DMS153 treated with DMSO at 0.1 percent for 48 hours (cell line): ENCODE results near the gene HSD17B11.
"Not testable (repeated sequence)": the region's sequence is repeated elsewhere in the genome, so short reads cannot be mapped to it uniquely, and the experiment has no call there.

ENCODE experiments used
- DNase-seq: peaks from one replicate; lab custom pipeline; 2025; ENCODE audit not compliant: unreplicated experiment; lab: John Stamatoyannopoulos, UW

The HSD17B11 gene

DNA sequence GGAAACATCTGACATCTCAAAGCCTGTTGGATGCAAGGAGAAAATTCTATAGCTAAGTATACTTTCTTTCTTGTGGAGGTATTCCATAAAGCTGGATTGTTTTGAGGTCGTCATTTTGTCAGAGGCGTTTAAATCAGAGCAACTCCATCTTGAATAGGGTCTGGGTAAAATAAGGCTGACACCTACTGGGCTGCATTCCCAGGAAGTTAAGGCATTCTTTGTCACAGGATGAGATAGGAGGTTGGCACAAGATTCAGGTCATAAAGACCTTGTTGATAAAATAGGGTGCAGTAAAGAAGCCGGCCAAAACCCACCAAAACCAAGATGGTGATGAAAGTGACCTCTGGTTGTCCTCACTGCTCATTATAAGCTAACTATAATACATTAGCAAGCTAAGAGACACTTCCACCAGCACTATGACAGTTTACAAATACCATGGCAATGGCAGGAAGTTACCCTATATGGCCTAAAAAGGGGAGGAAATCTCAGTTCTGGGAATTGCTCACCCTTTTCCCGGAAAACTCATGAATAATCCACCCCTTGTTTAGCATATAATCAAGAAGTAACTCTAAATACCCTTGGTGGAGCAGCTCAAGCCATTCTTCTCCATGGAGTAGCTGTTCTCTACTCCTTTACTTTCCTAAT lies 80.2 kb downstream of the HSD17B11 start:
- no peak for DNase-seq

DNA sequence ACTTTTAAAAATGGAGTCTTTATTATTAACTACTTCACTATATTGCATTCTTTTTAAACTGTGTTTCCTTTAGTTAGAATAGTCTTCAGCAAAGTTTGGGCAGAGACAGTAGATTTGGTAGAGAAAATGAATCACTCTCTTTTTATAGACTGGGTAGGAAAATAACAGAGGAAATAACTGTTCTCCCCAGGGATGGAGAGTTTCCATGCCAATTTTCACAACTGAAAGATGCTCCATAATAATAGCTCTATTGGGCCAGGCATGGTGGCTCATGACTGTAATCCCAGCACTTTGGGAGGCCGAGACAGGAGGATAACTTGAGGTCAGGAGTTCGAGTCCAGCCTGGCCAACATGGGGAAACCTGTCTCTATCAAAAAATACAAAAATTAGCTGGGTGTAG lies 81.4 kb downstream of the HSD17B11 start:
- no peak for DNase-seq

DNA sequence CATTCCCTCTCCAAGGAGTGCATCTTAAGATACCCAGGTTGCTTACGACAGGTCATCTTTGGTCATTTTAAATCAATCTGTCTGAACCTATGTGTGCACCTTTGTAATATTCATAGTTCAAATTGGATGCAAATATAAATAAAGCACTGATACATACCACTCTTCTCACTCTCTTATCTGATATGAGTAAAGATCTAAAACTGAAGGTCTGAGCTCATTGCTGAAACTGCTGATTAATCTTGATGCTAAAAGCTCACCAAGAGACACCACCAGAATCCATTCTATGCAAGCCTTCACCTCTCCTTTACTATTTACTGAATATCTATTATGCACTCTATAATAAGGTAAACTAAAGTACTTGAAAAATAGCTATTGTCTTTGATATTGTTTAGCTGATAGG lies 84.9 kb downstream of the HSD17B11 start:
- DNase-seq = no peak

DNA sequence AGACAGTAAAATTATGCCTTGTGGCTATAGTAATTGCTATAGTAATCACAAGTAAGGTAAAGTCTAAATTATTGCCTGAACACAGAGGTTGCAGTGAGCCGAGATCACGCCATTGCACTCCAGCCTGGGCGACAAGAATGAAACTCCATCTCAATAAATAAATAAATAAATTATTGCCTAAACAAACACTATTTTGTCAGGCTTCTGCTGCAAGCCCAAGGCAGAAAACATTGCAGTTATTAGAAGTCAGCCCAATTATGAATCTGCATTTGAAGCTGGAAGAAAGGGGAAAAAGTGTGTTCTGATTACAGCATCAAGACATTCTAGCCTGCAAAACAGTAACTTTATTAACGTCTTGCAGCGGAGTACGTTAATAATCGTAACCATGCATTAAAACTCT lies 85.4 kb downstream of the HSD17B11 start:
- no peak for DNase-seq

DNA sequence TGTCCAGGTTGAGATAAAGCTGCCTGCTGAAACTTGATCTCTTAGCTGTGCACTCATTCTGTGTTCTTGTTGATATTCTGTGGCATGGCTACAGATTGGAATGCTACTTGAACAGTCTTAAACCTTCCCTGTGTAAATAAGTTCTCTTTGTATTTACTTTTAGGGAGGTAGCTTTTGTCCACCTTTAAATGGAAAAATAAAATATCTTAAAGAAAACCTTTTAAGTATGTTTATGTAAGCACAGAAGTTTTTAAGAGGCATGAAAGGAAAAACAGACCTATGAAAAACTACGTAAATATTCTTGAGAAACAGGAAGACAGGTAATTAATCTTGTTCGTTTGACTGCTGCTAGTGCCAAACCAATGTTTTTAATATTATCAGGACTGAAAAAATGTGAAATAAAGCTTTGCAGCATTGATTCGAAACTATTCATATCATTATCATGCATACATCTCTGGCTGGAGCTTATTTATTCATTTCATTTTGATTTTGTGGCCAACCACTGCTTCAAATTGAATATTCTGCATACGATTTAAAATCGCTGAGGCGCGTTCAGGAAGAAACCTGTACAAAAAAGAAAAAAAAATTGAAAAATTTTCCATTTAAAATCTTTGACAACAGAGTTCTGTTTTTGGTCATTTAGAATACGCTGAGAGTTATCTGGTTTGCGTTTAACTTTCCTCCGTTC lies 86.1 kb downstream of the HSD17B11 start:
- peak; percentile 18 for DNase-seq

DNA sequence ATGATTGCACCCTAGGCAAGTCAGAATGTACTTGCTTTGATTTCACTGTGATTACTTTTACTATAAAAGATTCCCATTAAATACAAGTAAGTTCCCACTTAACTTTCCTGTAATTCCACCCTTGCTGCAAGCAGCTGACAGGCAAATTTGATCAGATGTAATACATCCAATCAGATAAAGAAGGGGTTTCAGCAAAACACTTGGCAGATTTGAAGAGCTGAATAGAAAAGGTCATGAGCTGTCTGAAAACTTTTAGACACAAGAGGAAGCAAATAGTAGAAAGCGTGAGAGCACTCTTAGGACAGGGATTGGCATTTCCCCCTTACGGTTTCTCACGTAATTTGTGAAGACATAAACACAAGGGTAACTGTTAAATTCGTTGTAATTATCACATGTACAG lies 91.1 kb downstream of the HSD17B11 start:
- DNase-seq = no peak

- DNase-seq = no peak
Observed at GRCh38 chr4:87298362-87298761, 92.6 kb downstream of the HSD17B11 start.

DNA sequence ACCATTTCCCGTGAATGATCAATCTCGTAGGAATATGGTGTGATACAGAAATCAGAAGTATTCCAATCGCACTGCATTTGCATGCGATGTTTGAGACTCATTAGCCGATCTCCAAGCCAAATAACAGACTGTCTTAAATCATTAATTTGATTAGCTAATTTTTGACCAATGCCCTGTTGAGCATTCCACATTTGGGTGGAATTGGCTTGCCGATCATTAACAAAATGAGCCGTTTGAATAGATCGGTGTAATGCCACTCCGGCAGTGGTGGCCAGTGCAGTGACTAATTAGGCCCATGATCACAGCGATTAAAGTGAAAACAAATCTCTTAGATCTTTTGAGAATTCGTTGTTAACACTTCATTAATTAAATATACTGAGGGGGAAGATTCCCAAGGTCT lies 96.1 kb downstream of the HSD17B11 start:
- DNase-seq = not testable (repeated sequence)

GRCh38 chr4:87293889-87294288 lies 97.1 kb downstream of the HSD17B11 start:
- not testable (repeated sequence) for DNase-seq

GRCh38 chr4:87286970-87287369 lies 104.0 kb downstream of the HSD17B11 start:
- DNase-seq = no peak
